HEK293T (cell line): ENCODE results near the gene TTK.

ENCODE experiments used
- BHLHE40 ChIP-seq: fragments of 450-650 bp; IDR thresholded peaks from 2 replicates; pipeline ENCODE4 v1.6.1; 2016; ENCODE audit warnings: mild to moderate bottlenecking, moderate library complexity, borderline replicate concordance
- CTBP1 ChIP-seq: fragments of 450-650 bp; IDR thresholded peaks from 2 replicates; pipeline ENCODE4 v1.6.1; 2016; ENCODE audit warnings: borderline replicate concordance
- ELF4 ChIP-seq: fragments of 450-650 bp; IDR thresholded peaks from 2 replicates; pipeline ENCODE4 v1.6.1; 2017; ENCODE audit warnings: antibody characterized with exemption
- FOXA1 ChIP-seq: fragments of 450-650 bp; IDR thresholded peaks from 2 replicates; pipeline ENCODE4 v1.6.1; 2016; ENCODE audit warnings: mild to moderate bottlenecking
- FOXK2 ChIP-seq: fragments of 450-650 bp; IDR thresholded peaks from 2 replicates; pipeline ENCODE4 v1.6.1; 2016; ENCODE audit warnings: mild to moderate bottlenecking
- PKNOX1 ChIP-seq: fragments of 450-650 bp; IDR thresholded peaks from 2 replicates; pipeline ENCODE4 v1.6.1; 2016
- SP1 ChIP-seq: fragments of 450-650 bp; IDR thresholded peaks from 2 replicates; pipeline ENCODE4 v1.6.1; 2017
- SUZ12 ChIP-seq: fragments of 450-650 bp; IDR thresholded peaks from 2 replicates; pipeline ENCODE4 v1.6.1; 2016; ENCODE audit warnings: mild to moderate bottlenecking
- TARDBP ChIP-seq: fragments of 450-650 bp; IDR thresholded peaks from 2 replicates; pipeline ENCODE4 v1.6.1; 2016

GRCh38 chr6:79967178-79967577 is 37.3 kb upstream of the TTK start:
- TF ChIP-seq FOXK2, result no peak
- TF ChIP-seq FOXA1, result no peak
- TF ChIP-seq SP1, result no peak
- no peak for TF ChIP-seq PKNOX1
- no peak for TF ChIP-seq ELF4
- TF ChIP-seq SUZ12, result no peak
- no peak for TF ChIP-seq TARDBP
- TF ChIP-seq BHLHE40, result no peak
- TF ChIP-seq CTBP1, result no peak
